ENCODE measurements around the gene NUBPL. TPM values are rescaled to one million over a fixed set of nuclear protein-coding genes. Genes with fewer than 3 reads are reported as not detected.
"Not testable (repeated sequence)": the region's sequence is repeated elsewhere in the genome, so short reads cannot be mapped to it uniquely, and the experiment has no call there.

Gene NUBPL
- total RNA-seq, 2 donors from 2014 or later: 6.7 to 13.1 TPM

GRCh38 chr14:31856003-31856402 lies 294.8 kb downstream of the NUBPL start:
- H3K27ac Mint-ChIP-seq; H3K4me1 Mint-ChIP-seq; H3K9me3 Mint-ChIP-seq; ATAC-seq (replicated peaks); H3K27me3 Mint-ChIP-seq; H3K4me3 Mint-ChIP-seq: not testable (repeated sequence)
- H3K36me3 Mint-ChIP-seq (ENCODE audit: low read depth): peaks cover 46% of the 10 kb centered on the region

GRCh38 chr14:31858868-31859267 lies 297.7 kb downstream of the NUBPL start:
- peaks cover 17% of the 10 kb centered on the region for H3K9me3 Mint-ChIP-seq

GRCh38 chr14:31864937-31865855 lies 304.0 kb downstream of the NUBPL start:
- no peaks in the 10 kb centered on the region for H3K27me3 Mint-ChIP-seq
- H3K36me3 Mint-ChIP-seq (ENCODE audit: low read depth): no peaks in the 10 kb centered on the region
- H3K4me3 Mint-ChIP-seq: no peak overlapping the region
- no peak overlapping the region for H3K27ac Mint-ChIP-seq
- no peak for ATAC-seq (replicated peaks)
- peaks cover 4% of the 10 kb centered on the region for H3K4me1 Mint-ChIP-seq
- H3K9me3 Mint-ChIP-seq: peaks cover 33% of the 10 kb centered on the region

More at GRCh38 chr14:31858868-31859267, 297.7 kb downstream of the NUBPL start:
- Mint-ChIP-seq H3K4me3 (no peak overlapping the region), H3K4me1 (no peaks in the 10 kb centered on the region), H3K27ac (no peak overlapping the region), H3K36me3 (ENCODE audit: low read depth) (peaks cover 38% of the 10 kb centered on the region), H3K27me3 (no peaks in the 10 kb centered on the region)
- no peak for ATAC-seq (replicated peaks)

GRCh38 chr14:31867570-31867969 lies 306.4 kb downstream of the NUBPL start:
- peak overlapping the region; percentile 5 for H3K27ac Mint-ChIP-seq
- peak overlapping the region; percentile 43 for H3K4me3 Mint-ChIP-seq
- ATAC-seq (replicated peaks): no peak
- no peaks in the 10 kb centered on the region for H3K36me3 Mint-ChIP-seq (ENCODE audit: low read depth)
- no peaks in the 10 kb centered on the region for H3K27me3 Mint-ChIP-seq
- H3K4me1 Mint-ChIP-seq: peaks cover 4% of the 10 kb centered on the region
- peaks cover 24% of the 10 kb centered on the region for H3K9me3 Mint-ChIP-seq

GRCh38 chr14:31868096-31868495 lies 306.9 kb downstream of the NUBPL start:
- H3K9me3 Mint-ChIP-seq: peaks cover 24% of the 10 kb centered on the region
- H3K4me3 Mint-ChIP-seq: peak overlapping the region; percentile 43
- not testable (repeated sequence) for H3K27me3 Mint-ChIP-seq; ATAC-seq (replicated peaks); H3K4me1 Mint-ChIP-seq; H3K36me3 Mint-ChIP-seq (ENCODE audit: low read depth)
- peak overlapping the region; percentile 5 for H3K27ac Mint-ChIP-seq

GRCh38 chr14:31876741-31877140 lies 315.5 kb downstream of the NUBPL start:
- no peak overlapping the region for H3K4me3 Mint-ChIP-seq
- H3K9me3 Mint-ChIP-seq: no peaks in the 10 kb centered on the region
- H3K27me3 Mint-ChIP-seq: peaks cover 4% of the 10 kb centered on the region
- H3K4me1 Mint-ChIP-seq: no peaks in the 10 kb centered on the region
- ATAC-seq (replicated peaks): no peak
- H3K27ac Mint-ChIP-seq: no peak overlapping the region
- no peaks in the 10 kb centered on the region for H3K36me3 Mint-ChIP-seq (ENCODE audit: low read depth)

- ATAC-seq (replicated peaks): no peak
- H3K27ac Mint-ChIP-seq: no peak overlapping the region
- H3K9me3 Mint-ChIP-seq: no peaks in the 10 kb centered on the region
- H3K4me3 Mint-ChIP-seq: no peak overlapping the region
- H3K27me3 Mint-ChIP-seq: peaks cover 4% of the 10 kb centered on the region
- H3K36me3 Mint-ChIP-seq (ENCODE audit: low read depth): no peaks in the 10 kb centered on the region
- H3K4me1 Mint-ChIP-seq: no peaks in the 10 kb centered on the region
Observed at GRCh38 chr14:31877255-31877798, 316.1 kb downstream of the NUBPL start.

GRCh38 chr14:31879661-31880348 lies 318.6 kb downstream of the NUBPL start:
- Mint-ChIP-seq H3K4me1 (no peaks in the 10 kb centered on the region), H3K9me3 (no peaks in the 10 kb centered on the region), H3K27me3 (no peaks in the 10 kb centered on the region), H3K27ac (no peak overlapping the region), H3K36me3 (ENCODE audit: low read depth) (no peaks in the 10 kb centered on the region), H3K4me3 (no peak overlapping the region)
- no peak for ATAC-seq (replicated peaks)

GRCh38 chr14:31880935-31881334 lies 319.7 kb downstream of the NUBPL start:
- peak; percentile 28 for ATAC-seq (replicated peaks)
- no peaks in the 10 kb centered on the region for H3K36me3 Mint-ChIP-seq (ENCODE audit: low read depth)
- no peak overlapping the region for H3K27ac Mint-ChIP-seq
- H3K27me3 Mint-ChIP-seq: no peaks in the 10 kb centered on the region
- no peaks in the 10 kb centered on the region for H3K9me3 Mint-ChIP-seq
- H3K4me1 Mint-ChIP-seq: no peaks in the 10 kb centered on the region
- no peak overlapping the region for H3K4me3 Mint-ChIP-seq

- ATAC-seq (replicated peaks): no peak
- Mint-ChIP-seq H3K4me3 (no peak overlapping the region), H3K36me3 (ENCODE audit: low read depth) (no peaks in the 10 kb centered on the region), H3K27me3 (no peaks in the 10 kb centered on the region), H3K27ac (no peak overlapping the region), H3K9me3 (no peaks in the 10 kb centered on the region), H3K4me1 (no peaks in the 10 kb centered on the region)
Observed at GRCh38 chr14:31881531-31882310, 320.5 kb downstream of the NUBPL start.

GRCh38 chr14:31884238-31884637 lies 323.0 kb downstream of the NUBPL start:
- no peaks in the 10 kb centered on the region for H3K36me3 Mint-ChIP-seq (ENCODE audit: low read depth)
- H3K27ac Mint-ChIP-seq: no peak overlapping the region
- H3K9me3 Mint-ChIP-seq: no peaks in the 10 kb centered on the region
- no peaks in the 10 kb centered on the region for H3K27me3 Mint-ChIP-seq
- no peaks in the 10 kb centered on the region for H3K4me1 Mint-ChIP-seq
- H3K4me3 Mint-ChIP-seq: no peak overlapping the region
- ATAC-seq (replicated peaks): no peak

- Mint-ChIP-seq H3K4me1 (no peaks in the 10 kb centered on the region), H3K27ac (no peak overlapping the region), H3K27me3 (no peaks in the 10 kb centered on the region), H3K36me3 (ENCODE audit: low read depth) (no peaks in the 10 kb centered on the region), H3K9me3 (no peaks in the 10 kb centered on the region), H3K4me3 (no peak overlapping the region)
- ATAC-seq (replicated peaks): no peak
Observed at GRCh38 chr14:31884776-31885379, 323.7 kb downstream of the NUBPL start.

GRCh38 chr14:31886156-31886835 lies 325.1 kb downstream of the NUBPL start:
- no peak overlapping the region for H3K4me3 Mint-ChIP-seq
- H3K36me3 Mint-ChIP-seq (ENCODE audit: low read depth): no peaks in the 10 kb centered on the region
- H3K27me3 Mint-ChIP-seq: no peaks in the 10 kb centered on the region
- no peaks in the 10 kb centered on the region for H3K9me3 Mint-ChIP-seq
- H3K4me1 Mint-ChIP-seq: no peaks in the 10 kb centered on the region
- ATAC-seq (replicated peaks): no peak
- no peak overlapping the region for H3K27ac Mint-ChIP-seq

All from activated T-helper 17 cell treated with anti-CD3 and anti-CD28 coated beads, Interleukin-2, amount 50 U/mL, for 72 hours (primary cell).